ENCODE results near the gene JPT2.

Gene JPT2

GRCh38 chr16:1677942-1678499, at the start of gene JPT2:
Gene JPT2 (plus strand): TSS chr16:1678279. CDS start chr16:1678313, 34 bp downstream.
- TF ChIP-seq CTCF (conservative IDR thresholded peaks at IDR 0.05): no peak

GRCh38 chr16:1630450-1631213, 47.4 kb upstream of the JPT2 start:
- TF ChIP-seq CTCF (conservative IDR thresholded peaks at IDR 0.05): 0 out of 2 replicates have a peak, but pooled peaks have one; percentile 11
- H3K27ac ChIP-seq: peak overlapping the region; percentile 70

More at GRCh38 chr16:1677942-1678499, at the start of gene JPT2:
- H3K27ac ChIP-seq: peak within 1 kb of the TSS; percentile 87

- no peak for TF ChIP-seq CTCF (conservative IDR thresholded peaks at IDR 0.05)
- peak overlapping the region; percentile 70 for H3K27ac ChIP-seq
Observed at GRCh38 chr16:1631230-1631629, 46.8 kb upstream of the JPT2 start.

GRCh38 chr16:1631931-1632637, 46.0 kb upstream of the JPT2 start:
- TF ChIP-seq CTCF (conservative IDR thresholded peaks at IDR 0.05): no peak
- H3K27ac ChIP-seq: peak overlapping the region; percentile 70

GRCh38 chr16:1632638-1632970, 45.5 kb upstream of the JPT2 start:
- no peak for TF ChIP-seq CTCF (conservative IDR thresholded peaks at IDR 0.05)

GRCh38 chr16:1633310-1633709, 44.8 kb upstream of the JPT2 start:
- no peak for TF ChIP-seq CTCF (conservative IDR thresholded peaks at IDR 0.05)
- H3K27ac ChIP-seq: no peak overlapping the region

More at GRCh38 chr16:1632638-1632970, 45.5 kb upstream of the JPT2 start:
- peak overlapping the region; percentile 70 for H3K27ac ChIP-seq

GRCh38 chr16:1634541-1634940, 43.5 kb upstream of the JPT2 start:
- no peak for TF ChIP-seq CTCF (conservative IDR thresholded peaks at IDR 0.05)
- no peak overlapping the region for H3K27ac ChIP-seq

Measured in VCaP (cell line).